HL-60 (cell line): ENCODE measurements around the gene PLXNB2.

ENCODE experiments used
- DNase-seq, 2 experiments: peaks; one replicate each; pipeline ENCODE4 v3.0.0-alpha.2; 2010 to 2020; ENCODE audit warnings: low read depth in 1 of 2, low spot score in 1 of 2
- H3K27ac ChIP-seq: fragments of 250-450 bp; sonication (Bioruptor Pico); replicated peaks from 2 replicates; pipeline ENCODE4 v1.5.1; 2020; ENCODE audit warnings: mild to moderate bottlenecking, moderate library complexity
- H3K27me3 ChIP-seq: fragments of 250-450 bp; sonication (Bioruptor Pico); 2 replicates; pipeline ENCODE4 v1.5.1; 2021; ENCODE audit warnings: mild to moderate bottlenecking, moderate library complexity; ENCODE audit not compliant: insufficient read depth, poor library complexity, severe bottlenecking
- H3K4me3 ChIP-seq: replicated peaks from 2 replicates; pipeline ENCODE4 v1.5.1; 2011; ENCODE audit warnings: mild to moderate bottlenecking, control low read depth, low read length; ENCODE audit not compliant: insufficient read depth
- GABPA ChIP-seq: IDR thresholded peaks from 2 replicates; pipeline ENCODE4 v1.6.1; 2012; ENCODE audit warnings: low read depth
- POLR2AphosphoS5 ChIP-seq: IDR thresholded peaks from 2 replicates; pipeline ENCODE4 v1.6.1; 2012; ENCODE audit warnings: low read depth
- SPI1 ChIP-seq: IDR thresholded peaks from 2 replicates; pipeline ENCODE4 v1.6.1; 2012; ENCODE audit warnings: low read depth, mild to moderate bottlenecking, borderline replicate concordance
- TF ChIP-seq, protein P1 (sequence below): IDR thresholded peaks from one replicate; pipeline ENCODE4 v1.5.1; 2011; ENCODE audit warnings: low read length, control low read depth, inconsistent platforms; ENCODE audit not compliant: insufficient read depth
- TF ChIP-seq, protein P2 (sequence below): IDR thresholded peaks from 2 replicates; pipeline ENCODE4 v1.6.1; 2012; ENCODE audit warnings: low read depth; ENCODE audit not compliant: insufficient replicate concordance

PLXNB2 gene

DNA sequence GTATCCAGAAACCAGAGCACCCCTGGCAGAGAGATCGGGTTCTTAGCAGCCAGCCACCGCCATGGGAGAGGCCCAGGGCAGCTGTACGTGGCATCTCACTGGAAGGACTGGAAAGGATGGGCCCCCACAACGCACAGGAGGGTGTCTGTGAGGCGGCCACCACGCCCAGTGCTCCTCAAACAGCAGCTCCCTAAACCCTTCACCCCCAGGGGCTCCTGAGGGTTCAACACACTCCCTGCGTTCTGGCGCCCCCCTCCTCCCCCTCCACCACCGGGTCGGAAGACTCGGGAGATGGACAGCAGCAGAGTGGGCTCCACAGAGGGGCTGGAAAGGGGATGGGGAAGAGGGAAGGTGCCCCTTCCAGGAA is 47.0 kb downstream of the PLXNB2 start:
- Histone ChIP-seq H3K4me3 (peak overlapping the region; percentile 68), H3K27me3 (no peaks in the 10 kb centered on the region), H3K27ac (peak overlapping the region; percentile 63)
- TF ChIP-seq, protein P1, sequence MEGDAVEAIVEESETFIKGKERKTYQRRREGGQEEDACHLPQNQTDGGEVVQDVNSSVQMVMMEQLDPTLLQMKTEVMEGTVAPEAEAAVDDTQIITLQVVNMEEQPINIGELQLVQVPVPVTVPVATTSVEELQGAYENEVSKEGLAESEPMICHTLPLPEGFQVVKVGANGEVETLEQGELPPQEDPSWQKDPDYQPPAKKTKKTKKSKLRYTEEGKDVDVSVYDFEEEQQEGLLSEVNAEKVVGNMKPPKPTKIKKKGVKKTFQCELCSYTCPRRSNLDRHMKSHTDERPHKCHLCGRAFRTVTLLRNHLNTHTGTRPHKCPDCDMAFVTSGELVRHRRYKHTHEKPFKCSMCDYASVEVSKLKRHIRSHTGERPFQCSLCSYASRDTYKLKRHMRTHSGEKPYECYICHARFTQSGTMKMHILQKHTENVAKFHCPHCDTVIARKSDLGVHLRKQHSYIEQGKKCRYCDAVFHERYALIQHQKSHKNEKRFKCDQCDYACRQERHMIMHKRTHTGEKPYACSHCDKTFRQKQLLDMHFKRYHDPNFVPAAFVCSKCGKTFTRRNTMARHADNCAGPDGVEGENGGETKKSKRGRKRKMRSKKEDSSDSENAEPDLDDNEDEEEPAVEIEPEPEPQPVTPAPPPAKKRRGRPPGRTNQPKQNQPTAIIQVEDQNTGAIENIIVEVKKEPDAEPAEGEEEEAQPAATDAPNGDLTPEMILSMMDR: no peak
- no peak for DNase-seq

DNA sequence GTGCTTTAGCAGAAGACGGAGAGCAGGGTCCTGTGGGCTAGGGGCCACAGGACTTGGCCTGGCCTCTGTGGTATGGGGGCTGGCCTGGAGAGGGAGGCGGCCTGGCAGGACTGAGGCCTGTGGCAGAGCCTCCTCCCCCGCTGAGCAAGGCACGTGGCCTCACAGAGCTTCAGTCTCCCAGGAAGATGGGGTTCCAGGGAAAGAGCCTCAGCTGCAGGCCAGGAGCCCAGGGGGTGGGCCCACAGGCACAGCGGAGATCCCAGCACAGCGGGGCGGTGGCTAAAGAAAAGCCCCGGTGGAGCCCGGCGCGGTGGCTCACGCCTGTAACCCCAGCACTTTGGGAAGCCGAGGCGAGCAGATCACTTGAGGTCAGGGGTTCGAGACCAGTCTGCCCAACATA is 48.1 kb downstream of the PLXNB2 start:
- no peak for DNase-seq
- no peak overlapping the region for H3K4me3 ChIP-seq
- TF ChIP-seq SPI1 (no peak), POLR2AphosphoS5 (no peak), GABPA (no peak)
- TF ChIP-seq, protein P1: no peak
- TF ChIP-seq, protein P2, sequence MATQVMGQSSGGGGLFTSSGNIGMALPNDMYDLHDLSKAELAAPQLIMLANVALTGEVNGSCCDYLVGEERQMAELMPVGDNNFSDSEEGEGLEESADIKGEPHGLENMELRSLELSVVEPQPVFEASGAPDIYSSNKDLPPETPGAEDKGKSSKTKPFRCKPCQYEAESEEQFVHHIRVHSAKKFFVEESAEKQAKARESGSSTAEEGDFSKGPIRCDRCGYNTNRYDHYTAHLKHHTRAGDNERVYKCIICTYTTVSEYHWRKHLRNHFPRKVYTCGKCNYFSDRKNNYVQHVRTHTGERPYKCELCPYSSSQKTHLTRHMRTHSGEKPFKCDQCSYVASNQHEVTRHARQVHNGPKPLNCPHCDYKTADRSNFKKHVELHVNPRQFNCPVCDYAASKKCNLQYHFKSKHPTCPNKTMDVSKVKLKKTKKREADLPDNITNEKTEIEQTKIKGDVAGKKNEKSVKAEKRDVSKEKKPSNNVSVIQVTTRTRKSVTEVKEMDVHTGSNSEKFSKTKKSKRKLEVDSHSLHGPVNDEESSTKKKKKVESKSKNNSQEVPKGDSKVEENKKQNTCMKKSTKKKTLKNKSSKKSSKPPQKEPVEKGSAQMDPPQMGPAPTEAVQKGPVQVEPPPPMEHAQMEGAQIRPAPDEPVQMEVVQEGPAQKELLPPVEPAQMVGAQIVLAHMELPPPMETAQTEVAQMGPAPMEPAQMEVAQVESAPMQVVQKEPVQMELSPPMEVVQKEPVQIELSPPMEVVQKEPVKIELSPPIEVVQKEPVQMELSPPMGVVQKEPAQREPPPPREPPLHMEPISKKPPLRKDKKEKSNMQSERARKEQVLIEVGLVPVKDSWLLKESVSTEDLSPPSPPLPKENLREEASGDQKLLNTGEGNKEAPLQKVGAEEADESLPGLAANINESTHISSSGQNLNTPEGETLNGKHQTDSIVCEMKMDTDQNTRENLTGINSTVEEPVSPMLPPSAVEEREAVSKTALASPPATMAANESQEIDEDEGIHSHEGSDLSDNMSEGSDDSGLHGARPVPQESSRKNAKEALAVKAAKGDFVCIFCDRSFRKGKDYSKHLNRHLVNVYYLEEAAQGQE: no peak
- no peak overlapping the region for H3K27ac ChIP-seq
- no peaks in the 10 kb centered on the region for H3K27me3 ChIP-seq

DNA sequence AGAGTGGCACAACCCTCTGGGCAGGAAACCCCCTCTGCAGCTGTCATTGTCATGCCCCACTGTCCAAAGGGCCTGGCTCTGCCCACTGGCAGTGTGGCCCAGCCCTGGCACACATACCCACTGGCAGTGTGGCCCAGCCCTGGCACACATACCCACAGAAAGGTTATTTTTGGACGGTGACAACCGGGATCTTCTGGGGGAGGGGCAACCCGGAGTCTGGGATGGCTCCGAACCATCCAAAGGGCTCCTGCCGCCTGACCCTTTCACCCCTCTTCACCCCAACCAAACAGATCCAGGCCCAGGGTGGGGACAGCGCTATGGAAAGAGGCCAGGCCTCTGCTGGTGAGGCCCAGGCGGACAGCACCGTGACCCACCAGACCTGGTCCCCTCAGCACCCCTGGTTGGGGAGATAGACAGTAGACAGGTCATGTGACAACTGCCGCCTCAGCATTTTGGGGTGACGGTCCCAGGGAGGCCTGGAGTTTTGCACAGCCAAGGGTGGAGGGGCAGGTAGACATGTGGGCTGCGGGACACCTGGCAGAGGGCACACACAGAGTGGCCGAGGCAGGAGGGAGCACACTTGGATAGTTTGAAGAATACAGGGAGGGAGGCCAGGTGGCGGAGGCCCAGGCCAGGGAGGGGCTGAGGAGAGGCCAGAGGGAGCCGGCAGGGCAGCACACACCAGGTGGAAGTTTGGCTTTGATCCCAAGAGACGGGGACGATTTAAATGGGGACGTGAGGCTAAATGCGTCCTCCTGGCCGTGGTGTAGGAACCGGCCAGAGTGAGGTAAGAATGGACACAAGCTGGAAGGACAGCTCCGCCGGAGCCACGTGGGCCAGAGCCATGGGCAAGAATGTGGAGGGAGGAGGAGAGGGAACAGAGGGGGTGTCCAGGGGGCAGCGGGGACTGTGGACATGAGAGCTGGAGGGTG is 48.8 kb downstream of the PLXNB2 start:
- Histone ChIP-seq H3K27me3 (no peaks in the 10 kb centered on the region), H3K27ac (no peak overlapping the region), H3K4me3 (no peak overlapping the region)
- TF ChIP-seq, protein P1: no peak
- TF ChIP-seq POLR2AphosphoS5 (no peak), GABPA (no peak), SPI1 (no peak)
- TF ChIP-seq, protein P2: no peak
- no peak for DNase-seq
